Cortex of kidney (tissue), 1 donor: Measurements from ENCODE around the gene RNASEH1.

ENCODE experiments used
- DNase-seq: peaks from one replicate; lab custom pipeline; 2025; lab: John Stamatoyannopoulos, UW

The RNASEH1 gene, protein sequence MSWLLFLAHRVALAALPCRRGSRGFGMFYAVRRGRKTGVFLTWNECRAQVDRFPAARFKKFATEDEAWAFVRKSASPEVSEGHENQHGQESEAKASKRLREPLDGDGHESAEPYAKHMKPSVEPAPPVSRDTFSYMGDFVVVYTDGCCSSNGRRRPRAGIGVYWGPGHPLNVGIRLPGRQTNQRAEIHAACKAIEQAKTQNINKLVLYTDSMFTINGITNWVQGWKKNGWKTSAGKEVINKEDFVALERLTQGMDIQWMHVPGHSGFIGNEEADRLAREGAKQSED

GRCh38 chr2:3558205-3559014 lies at the start of gene RNASEH1:
Gene RNASEH1 (minus strand): TSS chr2:3558333. CDS start chr2:3558260, 73 bp downstream.
- peak; percentile 42 for DNase-seq

DNA sequence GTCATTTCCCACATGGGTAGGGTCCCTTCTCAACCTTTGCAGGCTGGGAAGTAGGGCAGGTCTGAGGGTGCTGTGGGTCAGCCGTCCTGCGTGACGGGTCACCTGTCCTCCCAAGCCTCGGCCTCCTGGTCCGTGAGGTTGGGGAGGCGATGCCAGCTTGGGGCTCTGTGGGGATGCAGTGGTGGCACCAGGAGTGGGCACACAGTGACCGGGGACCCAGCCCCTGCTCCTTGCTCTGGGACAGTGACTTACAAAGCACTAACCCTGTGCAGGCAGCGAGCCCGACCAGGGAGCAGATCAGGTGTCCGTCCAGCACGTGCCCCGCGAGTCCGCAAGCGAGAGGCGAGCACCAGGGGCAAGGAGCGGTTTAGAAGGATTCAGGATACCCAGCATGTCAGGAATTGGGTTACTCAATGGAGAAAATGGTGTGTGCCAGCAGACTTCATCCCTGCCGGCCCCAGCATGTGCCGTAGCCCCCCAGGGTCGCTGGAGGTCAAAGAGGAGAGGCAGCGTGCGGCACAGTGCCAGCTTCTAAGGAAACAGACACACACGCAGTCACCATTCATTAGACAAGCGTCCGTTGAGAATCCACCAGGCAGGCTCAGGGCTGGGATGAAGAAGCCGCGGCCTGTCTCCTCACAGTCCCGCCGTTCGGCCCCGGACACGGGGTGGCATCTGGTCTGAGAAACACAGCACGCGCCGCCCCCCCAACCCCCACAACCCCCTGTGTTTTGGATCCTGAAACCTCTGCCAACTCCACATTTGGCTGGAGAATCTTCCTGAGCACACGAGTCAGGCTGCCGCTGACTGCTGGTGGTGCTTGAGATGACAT lies 48.5 kb upstream of the RNASEH1 start:
- no peak for DNase-seq

DNA sequence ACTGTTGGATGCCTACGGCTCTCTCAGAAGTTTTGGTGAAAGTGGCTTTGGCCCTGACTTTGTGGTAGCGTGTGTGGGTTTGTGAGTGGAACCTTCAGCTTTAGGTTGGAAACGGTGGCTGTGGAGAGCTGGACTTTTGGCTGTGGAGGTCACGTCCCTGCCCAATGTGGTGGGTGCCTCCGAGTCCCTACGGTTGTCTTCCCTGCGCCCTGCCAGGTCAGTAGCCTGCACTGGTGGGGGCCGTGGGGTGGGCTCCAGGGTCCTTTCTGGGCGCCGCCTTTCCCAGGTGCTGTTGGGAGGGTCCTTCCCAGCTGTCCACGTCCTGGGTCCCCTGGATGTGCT lies 47.9 kb upstream of the RNASEH1 start:
- no peak for DNase-seq

- DNase-seq, result no peak
Observed at GRCh38 chr2:3604991-3605961, 47.1 kb upstream of the RNASEH1 start.

DNA sequence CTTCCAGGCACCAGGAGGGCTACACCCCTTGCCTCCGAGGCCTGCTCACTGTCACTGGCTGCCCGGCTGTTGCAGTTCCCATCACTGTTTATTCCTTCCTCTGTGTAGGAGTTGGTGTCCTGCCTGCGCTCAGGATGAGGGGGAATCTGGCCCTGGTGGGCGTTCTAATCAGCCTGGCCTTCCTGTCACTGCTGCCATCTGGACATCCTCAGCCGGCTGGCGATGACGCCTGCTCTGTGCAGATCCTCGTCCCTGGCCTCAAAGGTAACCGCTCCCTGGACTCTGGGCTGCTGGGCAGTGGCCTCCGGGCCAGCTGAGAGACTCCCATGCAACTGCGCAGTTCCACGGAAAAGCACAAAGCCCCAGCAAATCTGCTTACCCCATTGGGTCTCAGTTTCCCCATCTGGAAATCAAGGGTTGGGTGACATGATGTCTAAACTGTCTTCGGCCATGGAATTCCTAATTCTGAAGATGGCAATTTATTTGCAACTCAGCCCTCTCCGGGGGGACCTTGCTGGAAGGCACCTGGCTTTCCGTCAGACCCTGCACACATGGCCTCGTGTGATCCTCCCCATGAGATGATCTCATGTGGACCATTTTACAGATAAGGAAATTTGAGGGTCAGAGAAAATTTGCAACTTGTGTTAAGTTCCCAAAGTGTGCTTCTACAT lies 46.2 kb upstream of the RNASEH1 start:
- DNase-seq, result no peak

DNA sequence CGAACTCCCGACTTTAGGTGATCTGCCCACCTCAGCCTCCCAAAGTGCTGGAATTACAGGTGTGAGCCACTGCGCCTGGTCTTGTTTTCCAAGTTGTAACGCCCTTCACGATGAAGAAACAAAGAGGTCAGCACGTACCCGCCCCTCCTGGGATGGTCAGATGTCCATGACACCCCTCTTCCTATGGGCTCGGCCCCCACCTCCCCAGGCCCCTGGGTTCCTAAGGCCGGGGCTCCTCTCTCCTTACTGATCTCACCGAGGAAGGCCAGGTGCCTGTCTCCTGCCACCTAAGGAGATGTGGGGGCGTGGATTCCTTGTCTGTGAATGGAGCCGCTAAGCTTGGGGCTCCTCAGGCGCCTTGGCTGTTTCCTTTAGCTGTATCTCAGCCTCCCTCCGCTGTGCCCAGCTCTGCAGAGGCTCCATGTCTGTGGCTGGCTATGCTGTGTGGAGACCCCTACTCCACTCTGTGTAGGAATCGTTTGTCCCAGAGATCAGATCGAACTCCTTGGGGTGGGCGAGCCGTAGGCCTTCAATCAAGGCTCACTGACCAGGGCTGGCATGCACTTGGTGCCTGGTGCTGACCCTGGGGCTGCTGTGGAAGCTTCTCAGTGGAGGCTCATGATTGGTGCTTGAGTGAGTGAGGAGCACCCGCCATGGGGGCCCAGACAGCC lies 45.5 kb upstream of the RNASEH1 start:
- DNase-seq, result no peak

DNA sequence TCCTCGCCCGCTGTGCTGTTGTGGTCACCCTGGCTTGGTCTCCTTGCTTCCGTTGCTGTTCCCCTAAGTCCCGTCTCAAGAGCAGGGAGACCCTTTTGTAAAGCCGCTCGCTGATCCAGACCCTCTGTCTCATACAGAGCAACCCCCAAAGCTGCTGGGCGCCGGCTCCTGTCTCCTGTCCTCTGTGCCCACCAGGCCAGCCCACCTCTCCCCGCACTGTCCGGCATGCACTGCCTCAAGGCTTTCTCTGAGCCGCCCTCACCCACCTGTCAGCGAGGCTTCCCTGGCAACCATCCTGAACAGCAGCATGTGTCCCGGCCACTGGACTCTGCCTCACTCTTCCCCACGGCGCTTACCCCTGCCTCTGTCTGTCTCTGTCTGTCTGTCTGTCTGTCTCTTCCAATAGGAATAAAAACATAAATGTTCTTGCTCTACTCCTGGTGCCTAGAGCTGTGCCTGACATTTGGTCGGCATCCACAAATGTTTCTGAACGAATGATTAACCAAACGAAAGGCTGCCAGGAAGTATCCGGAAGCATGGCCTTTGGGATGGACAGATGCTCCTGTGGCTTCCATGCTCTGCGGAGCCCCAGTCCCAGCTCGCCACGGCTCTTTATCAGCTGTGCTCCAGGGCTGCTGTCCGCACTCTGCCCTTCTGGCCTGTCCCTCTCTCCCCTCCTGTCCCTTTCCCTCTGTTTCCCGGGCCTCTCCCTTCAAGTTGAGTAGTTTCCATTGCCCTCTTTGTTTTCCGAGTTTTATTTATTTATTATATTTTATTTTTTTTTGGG lies 44.6 kb upstream of the RNASEH1 start:
- DNase-seq, result no peak

DNA sequence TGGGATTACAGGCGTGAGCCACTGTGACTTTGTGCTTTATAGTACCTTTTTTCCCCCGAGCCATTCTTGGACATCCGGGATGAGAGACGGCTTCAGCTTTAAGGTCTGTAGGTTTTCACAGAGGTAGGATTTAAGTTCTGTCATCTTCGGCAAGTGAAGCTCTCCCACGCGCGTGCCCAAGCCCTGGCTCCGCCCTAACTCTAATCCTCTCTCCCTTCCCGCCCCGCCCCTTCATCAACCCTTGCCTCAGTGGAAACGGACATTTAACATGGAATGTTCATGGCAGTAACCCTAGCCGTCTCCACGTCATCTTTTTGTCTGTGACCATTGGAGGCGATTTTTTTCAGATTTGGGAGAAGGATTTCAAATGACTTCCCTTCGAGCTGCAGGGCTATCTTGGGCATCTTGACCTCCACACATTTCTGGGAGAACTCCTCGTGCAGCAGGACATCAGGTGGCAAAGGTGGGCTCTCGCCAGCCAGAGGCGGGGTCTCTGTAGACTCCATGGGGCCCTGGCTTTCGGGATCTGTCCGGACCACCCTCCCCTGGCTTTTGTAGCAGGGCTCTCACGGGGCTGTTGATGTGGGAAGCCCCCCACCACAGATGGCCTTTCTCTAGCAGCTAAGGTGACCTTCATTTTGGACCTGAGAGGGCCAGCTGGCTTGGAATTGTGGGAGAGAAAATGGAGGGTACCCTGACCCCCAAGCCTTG lies 43.6 kb upstream of the RNASEH1 start:
- DNase-seq, result no peak

- no peak for DNase-seq
Observed at GRCh38 chr2:3600256-3600855, 42.2 kb upstream of the RNASEH1 start.

- no peak for DNase-seq
Observed at GRCh38 chr2:3598912-3599854, 41.0 kb upstream of the RNASEH1 start.

GRCh38 chr2:3598197-3598910 lies 40.2 kb upstream of the RNASEH1 start:
- DNase-seq, result no peak

DNA sequence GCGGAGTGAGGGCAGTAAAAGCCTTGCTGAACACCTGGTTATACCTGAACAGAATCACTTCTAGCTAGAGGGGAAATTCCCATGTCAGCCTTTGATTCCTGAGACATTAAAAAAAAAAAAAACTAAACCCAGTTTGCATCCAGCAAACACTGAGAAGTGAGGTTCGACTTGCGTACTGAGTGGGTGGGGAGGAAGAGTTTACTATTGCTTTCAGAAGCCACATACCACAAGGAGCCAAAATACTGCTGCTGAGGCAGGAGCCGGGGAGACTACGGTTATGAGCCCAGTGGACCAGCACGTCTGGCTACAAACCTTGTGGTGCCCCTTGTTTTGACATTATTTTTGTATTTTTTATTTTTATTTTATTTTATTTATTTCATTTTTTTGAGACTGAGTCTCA lies 39.4 kb upstream of the RNASEH1 start:
- no peak for DNase-seq

DNA sequence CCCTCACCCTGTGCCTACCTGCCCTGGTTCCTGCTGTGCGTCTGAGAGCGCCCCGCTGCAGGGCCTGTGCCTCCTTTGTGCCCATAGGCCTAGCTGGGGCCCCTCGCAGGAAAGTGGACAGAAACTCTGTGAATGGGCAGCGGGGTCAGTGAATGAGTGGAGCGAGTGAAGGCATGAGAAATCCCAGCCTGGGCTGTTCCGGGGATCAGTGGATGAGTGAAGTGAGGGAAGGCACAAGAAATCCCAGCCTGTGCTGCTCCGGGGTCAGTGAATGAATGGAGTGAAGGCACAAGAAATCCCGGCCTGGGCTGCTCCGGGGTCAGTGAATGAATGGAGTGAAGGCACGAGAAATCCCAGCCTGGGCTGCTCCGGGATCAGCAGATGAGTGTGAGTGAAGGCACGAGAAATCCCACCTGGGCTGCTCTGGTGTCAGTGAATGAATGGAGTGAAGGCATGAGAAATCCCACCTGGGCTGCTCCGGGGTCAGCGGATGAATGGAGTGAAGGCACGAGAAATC lies 38.8 kb upstream of the RNASEH1 start:
- no peak for DNase-seq

DNA sequence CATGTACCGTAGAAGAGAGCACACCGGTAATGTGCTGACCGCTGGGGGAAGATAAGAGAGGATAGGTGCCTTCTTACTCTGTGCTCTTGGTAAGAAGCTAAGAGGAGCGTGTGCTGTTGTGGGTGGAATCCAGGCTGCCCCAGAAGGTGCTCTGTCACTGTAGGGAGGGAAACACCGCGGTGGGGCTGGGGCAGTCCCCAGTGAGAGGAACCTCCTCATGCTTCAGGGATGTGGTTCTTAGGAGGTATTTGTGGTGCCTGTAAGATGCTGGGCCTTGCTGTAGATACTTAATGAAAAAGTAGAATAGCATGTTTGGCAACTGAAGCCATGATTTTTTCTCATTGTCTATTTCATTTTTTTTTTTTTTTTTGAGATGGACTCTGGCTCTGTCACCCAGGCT lies 37.9 kb upstream of the RNASEH1 start:
- no peak for DNase-seq

- no peak for DNase-seq
Observed at GRCh38 chr2:3595404-3595803, 37.3 kb upstream of the RNASEH1 start.

- DNase-seq, result no peak
Observed at GRCh38 chr2:3594493-3595281, 36.6 kb upstream of the RNASEH1 start, which contains the start of gene COLEC11. Gene COLEC11 (plus strand): TSS chr2:3595112. CDS start chr2:3604341, 9,229 bp downstream.
